Measurements from ENCODE around the gene PLA2G6. TPM values are rescaled to one million over a fixed set of nuclear protein-coding genes. Genes with fewer than 3 reads are reported as not detected.

PLA2G6 gene
- total RNA-seq, 1 experiment from 2014 or later, result 6.0 TPM

GRCh38 chr22:38107692-38108515, 73.7 kb downstream of the PLA2G6 start:
- Histone ChIP-seq H3K4me2 (ENCODE audit: low read length) (no peak overlapping the region), H3K79me2 (ENCODE audit: low read length) (no peaks in the 10 kb centered on the region), H4K20me1 (ENCODE audit: low read length) (no peaks in the 10 kb centered on the region), H3K9ac (ENCODE audit: low read length) (no peak overlapping the region), H3K9me3 (ENCODE audit: low read length) (no peaks in the 10 kb centered on the region), H3K9me2 (replicated peaks; ENCODE audit: low read length) (no peaks in the 10 kb centered on the region), H2AFZ (ENCODE audit: low read length) (no peak overlapping the region), H3F3A (ENCODE audit: low read length, unreplicated experiment) (no peaks in the 10 kb centered on the region), H3K27me3 (ENCODE audit: low read length) (no peaks in the 10 kb centered on the region), H3K27ac (ENCODE audit: low read length) (no peak overlapping the region), H3K4me3 (ENCODE audit: low read length) (no peak overlapping the region), H3K36me3 (ENCODE audit: low read depth, low read length) (no peaks in the 10 kb centered on the region), H3K4me1 (ENCODE audit: insufficient read depth, low read length) (no peaks in the 10 kb centered on the region)
- intact Hi-C loops (cut with micrococcal nuclease), result no loop called here
- TF ChIP-seq, protein P1, sequence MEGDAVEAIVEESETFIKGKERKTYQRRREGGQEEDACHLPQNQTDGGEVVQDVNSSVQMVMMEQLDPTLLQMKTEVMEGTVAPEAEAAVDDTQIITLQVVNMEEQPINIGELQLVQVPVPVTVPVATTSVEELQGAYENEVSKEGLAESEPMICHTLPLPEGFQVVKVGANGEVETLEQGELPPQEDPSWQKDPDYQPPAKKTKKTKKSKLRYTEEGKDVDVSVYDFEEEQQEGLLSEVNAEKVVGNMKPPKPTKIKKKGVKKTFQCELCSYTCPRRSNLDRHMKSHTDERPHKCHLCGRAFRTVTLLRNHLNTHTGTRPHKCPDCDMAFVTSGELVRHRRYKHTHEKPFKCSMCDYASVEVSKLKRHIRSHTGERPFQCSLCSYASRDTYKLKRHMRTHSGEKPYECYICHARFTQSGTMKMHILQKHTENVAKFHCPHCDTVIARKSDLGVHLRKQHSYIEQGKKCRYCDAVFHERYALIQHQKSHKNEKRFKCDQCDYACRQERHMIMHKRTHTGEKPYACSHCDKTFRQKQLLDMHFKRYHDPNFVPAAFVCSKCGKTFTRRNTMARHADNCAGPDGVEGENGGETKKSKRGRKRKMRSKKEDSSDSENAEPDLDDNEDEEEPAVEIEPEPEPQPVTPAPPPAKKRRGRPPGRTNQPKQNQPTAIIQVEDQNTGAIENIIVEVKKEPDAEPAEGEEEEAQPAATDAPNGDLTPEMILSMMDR (conservative IDR thresholded peaks at IDR 0.05; ENCODE audit: low read depth, low read length), result no peak
- TF ChIP-seq EZH2phosphoT487 (IDR thresholded peaks at IDR 0.05; ENCODE audit: borderline replicate concordance, low read length), result no peak
- ChIA-PET CTCF (no interaction called here), POLR2A (ENCODE audit: unreplicated experiment) (no interaction called here)
- ATAC-seq, result no peak
- no peak for DNase-seq
- BruUV-seq (replicated peaks), result no TSS peak

DNA sequence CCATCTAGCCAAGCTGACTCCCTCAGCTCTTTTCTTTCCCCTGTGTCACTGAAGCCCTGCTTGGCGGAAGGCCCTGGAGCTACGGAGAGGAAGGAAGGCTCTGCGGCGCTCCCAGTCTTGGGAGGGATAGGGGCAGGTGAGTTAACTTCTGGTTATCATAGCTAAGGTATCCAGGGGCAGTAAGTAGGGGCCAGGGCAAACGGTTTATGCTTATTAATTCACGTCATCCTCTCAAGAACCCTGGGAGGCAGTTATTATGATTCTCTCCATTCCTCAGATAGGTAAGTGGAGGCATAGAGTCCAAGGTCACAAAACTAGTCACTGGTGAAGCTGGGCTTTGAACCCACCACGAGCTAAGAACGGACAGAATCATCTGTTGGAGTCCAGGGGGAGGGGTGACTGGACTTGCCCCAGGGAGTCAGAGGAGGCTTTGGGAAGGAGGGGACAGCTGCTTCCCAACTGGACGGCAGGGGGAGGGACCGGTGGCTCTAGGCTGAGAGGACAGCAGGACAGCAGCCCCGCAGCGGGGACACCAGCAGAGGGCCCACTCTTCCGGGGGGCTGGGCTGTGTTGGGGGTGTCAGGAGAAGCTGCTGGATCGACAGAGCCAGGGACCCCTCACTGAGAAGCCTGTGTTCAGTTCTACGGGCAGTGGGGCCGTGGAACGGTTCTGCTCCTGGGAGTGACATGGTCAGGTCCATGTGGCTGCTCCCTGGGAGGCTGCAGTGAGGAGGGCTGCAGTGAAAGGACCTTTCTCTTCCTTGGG, 74.6 kb downstream of the PLA2G6 start:
- TF ChIP-seq EZH2phosphoT487 (IDR thresholded peaks at IDR 0.05; ENCODE audit: borderline replicate concordance, low read length) (no peak), EZH2 (IDR thresholded peaks at IDR 0.05; ENCODE audit: low read length, unreplicated experiment) (no peak)
- TF ChIP-seq, protein P1 (conservative IDR thresholded peaks at IDR 0.05; ENCODE audit: low read depth, low read length), result no peak
- intact Hi-C loops (cut with micrococcal nuclease), result no loop called here
- Histone ChIP-seq H3K36me3 (ENCODE audit: low read depth, low read length) (no peaks in the 10 kb centered on the region), H3K9ac (ENCODE audit: low read length) (no peak overlapping the region), H3K4me3 (ENCODE audit: low read length) (no peak overlapping the region), H3K9me3 (ENCODE audit: low read length) (no peaks in the 10 kb centered on the region), H3K4me1 (ENCODE audit: insufficient read depth, low read length) (no peaks in the 10 kb centered on the region), H2AFZ (ENCODE audit: low read length) (no peak overlapping the region), H3F3A (ENCODE audit: low read length, unreplicated experiment) (no peaks in the 10 kb centered on the region), H3K27ac (ENCODE audit: low read length) (no peak overlapping the region), H3K9me2 (replicated peaks; ENCODE audit: low read length) (no peaks in the 10 kb centered on the region), H4K20me1 (ENCODE audit: low read length) (no peaks in the 10 kb centered on the region), H3K4me2 (ENCODE audit: low read length) (no peak overlapping the region), H3K79me2 (ENCODE audit: low read length) (no peaks in the 10 kb centered on the region), H3K27me3 (ENCODE audit: low read length) (no peaks in the 10 kb centered on the region)
- ChIA-PET POLR2A (ENCODE audit: unreplicated experiment) (no interaction called here), CTCF (no interaction called here)
- BruUV-seq (replicated peaks), result no TSS peak
- DNase-seq (no peak), ATAC-seq (no peak)

DNA sequence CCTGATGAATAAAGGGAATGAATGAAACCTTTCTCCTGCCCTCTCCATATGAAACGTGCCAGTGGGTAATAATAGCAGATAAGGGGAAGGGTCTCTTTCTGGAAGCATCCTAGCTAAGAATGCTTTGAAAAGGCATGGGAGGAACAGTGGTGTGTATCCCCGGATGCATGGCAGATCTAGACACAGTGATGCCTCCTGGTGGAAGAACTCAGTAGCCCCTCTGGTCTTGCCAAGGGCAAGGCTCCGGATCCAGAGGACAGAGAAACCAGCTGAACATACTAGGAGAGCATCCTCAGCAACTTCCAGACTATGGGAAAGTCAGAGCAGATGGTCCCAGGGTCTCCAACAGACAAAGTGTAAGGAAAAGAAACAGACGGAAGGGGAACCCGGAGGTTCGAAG, 77.5 kb downstream of the PLA2G6 start:
- no peak for TF ChIP-seq EZH2 (IDR thresholded peaks at IDR 0.05; ENCODE audit: low read length, unreplicated experiment)
- TF ChIP-seq EZH2phosphoT487 (IDR thresholded peaks at IDR 0.05; ENCODE audit: borderline replicate concordance, low read length), result no peak
- TF ChIP-seq, protein P1 (conservative IDR thresholded peaks at IDR 0.05; ENCODE audit: low read depth, low read length), result peak; percentile 49; the same call in 1 of the 2 replicates
- intact Hi-C loops (cut with micrococcal nuclease), result no loop called here
- H3K4me3 ChIP-seq (ENCODE audit: low read length), result no peak overlapping the region
- ChIA-PET CTCF (interaction anchor here (0.5 to 0.9 kb wide), 3 partner anchors 52 to 63 kb away, joined by 3 to 8 read pairs (median 3); no protein-coding TSS in a partner anchor), POLR2A (ENCODE audit: unreplicated experiment) (no interaction called here)
- H3F3A ChIP-seq (ENCODE audit: low read length, unreplicated experiment), result no peaks in the 10 kb centered on the region
- H3K4me1 ChIP-seq (ENCODE audit: insufficient read depth, low read length), result no peaks in the 10 kb centered on the region
- peak; percentile 31 for DNase-seq
- no peaks in the 10 kb centered on the region for H3K36me3 ChIP-seq (ENCODE audit: low read depth, low read length)
- H3K9me2 ChIP-seq (replicated peaks; ENCODE audit: low read length), result no peaks in the 10 kb centered on the region
- no peak overlapping the region for H2AFZ ChIP-seq (ENCODE audit: low read length)
- no peaks in the 10 kb centered on the region for H3K79me2 ChIP-seq (ENCODE audit: low read length)
- no peak overlapping the region for H3K4me2 ChIP-seq (ENCODE audit: low read length)
- BruUV-seq (replicated peaks), result no TSS peak
- no peaks in the 10 kb centered on the region for H3K9me3 ChIP-seq (ENCODE audit: low read length)
- no peak overlapping the region for H3K9ac ChIP-seq (ENCODE audit: low read length)
- H4K20me1 ChIP-seq (ENCODE audit: low read length), result no peaks in the 10 kb centered on the region
- ATAC-seq, result no peak
- H3K27me3 ChIP-seq (ENCODE audit: low read length), result no peaks in the 10 kb centered on the region
- H3K27ac ChIP-seq (ENCODE audit: low read length), result no peak overlapping the region

Data from PC-3 (cell line).